GM23248 (cell line): ENCODE measurements around the gene PRDM16. TPM values are rescaled to one million over a fixed set of nuclear protein-coding genes. Genes with fewer than 3 reads are reported as not detected.

ENCODE experiments used
- DNase-seq: peaks from one replicate; pipeline ENCODE4 v3.0.0-alpha.2; 2015
- H2AFZ ChIP-seq: fragments of 200-600 bp; sonication (generic); 2 replicates; pipeline ENCODE4 v1.6.1; 2016; ENCODE audit warnings: antibody characterized with exemption
- H3F3A ChIP-seq: fragments of 200-600 bp; sonication (generic); 2 replicates; pipeline ENCODE4 v1.6.1; 2016; ENCODE audit warnings: mild to moderate bottlenecking, antibody characterized with exemption, mixed run types; ENCODE audit not compliant: insufficient read depth
- H3K27ac ChIP-seq: fragments of 200-600 bp; sonication (generic); 2 replicates; pipeline ENCODE4 v1.5.1; 2016; ENCODE audit warnings: mild to moderate bottlenecking
- H3K27me3 ChIP-seq: fragments of 200-600 bp; sonication (generic); replicated peaks from 2 replicates; pipeline ENCODE4 v1.6.1; 2016; ENCODE audit warnings: mild to moderate bottlenecking; ENCODE audit not compliant: insufficient read depth
- H3K36me3 ChIP-seq: fragments of 200-600 bp; sonication (generic); 2 replicates; pipeline ENCODE4 v1.6.1; 2016; ENCODE audit warnings: low read depth, mild to moderate bottlenecking
- H3K4me1 ChIP-seq: fragments of 200-600 bp; sonication (generic); 2 replicates; pipeline ENCODE4 v1.6.1; 2016; ENCODE audit warnings: mild to moderate bottlenecking; ENCODE audit not compliant: insufficient read depth
- H3K4me2 ChIP-seq: fragments of 200-600 bp; sonication (generic); one replicate; pipeline ENCODE4 v1.6.1; 2016; ENCODE audit warnings: mild to moderate bottlenecking; ENCODE audit not compliant: unreplicated experiment
- H3K4me3 ChIP-seq: fragments of 200-600 bp; sonication (generic); 2 replicates; pipeline ENCODE4 v1.5.1; 2016; ENCODE audit warnings: mild to moderate bottlenecking
- H3K79me2 ChIP-seq: fragments of 200-600 bp; sonication (generic); 2 replicates; pipeline ENCODE4 v1.6.1; 2016; ENCODE audit warnings: mild to moderate bottlenecking; ENCODE audit not compliant: insufficient read depth
- H3K9ac ChIP-seq: fragments of 200-600 bp; sonication (generic); 2 replicates; pipeline ENCODE4 v1.6.1; 2016; ENCODE audit warnings: mild to moderate bottlenecking
- H3K9me2 ChIP-seq: fragments of 200-600 bp; sonication (generic); 2 replicates; pipeline ENCODE4 v1.6.1; 2016; ENCODE audit warnings: mixed run types, mild to moderate bottlenecking, moderate library complexity; ENCODE audit not compliant: insufficient read depth
- H3K9me3 ChIP-seq: fragments of 200-600 bp; sonication (generic); one replicate; pipeline ENCODE4 v1.6.1; 2017; ENCODE audit warnings: low read depth
- H4K20me1 ChIP-seq: fragments of 200-600 bp; sonication (generic); 2 replicates; pipeline ENCODE4 v1.6.0; 2016; ENCODE audit not compliant: insufficient read depth
- EZH2 ChIP-seq: fragments of 200-600 bp; sonication (generic); IDR thresholded peaks from 2 replicates; pipeline ENCODE4 v1.6.1; 2018; ENCODE audit warnings: antibody characterized with exemption, mild to moderate bottlenecking; ENCODE audit not compliant: insufficient read depth, poor library complexity, severe bottlenecking
- EZH2phosphoT487 ChIP-seq: fragments of 200-600 bp; sonication (generic); IDR thresholded peaks from 2 replicates; pipeline ENCODE4 v1.6.1; 2018; ENCODE audit warnings: antibody characterized with exemption, moderate library complexity, mild to moderate bottlenecking, low read depth; ENCODE audit not compliant: insufficient read depth
- WGBS, 2 experiments: methylation state at CpG; one replicate each; pipeline ENCODE4 v1.1.6; 2015 to 2017; ENCODE audit warnings: low lambda C conversion rate in 2 of 2, low coverage in 1 of 2; ENCODE audit errors: missing lambda C conversion rate in 2 of 2; 5-methylcytosine and 5-hydroxymethylcytosine counted together
- in situ Hi-C: fragments of 300-500 bp; cut with MboI; formaldehyde crosslinking; loops from 2 replicates; pipeline ENCODE4 v1.15.0; 2020
- polyA plus RNA-seq: library from polyadenylated mRNA; unstranded; fragments of >200 nt; fragmentation: Nextera tagmentation; extraction: Ambion mirVana; gene quantifications from 2 replicates; pipeline ENCODE4 v1.2.1, GENCODE V29; 2016
- total RNA-seq: library from RNA; depleted of rRNA; stranded (reverse); fragments of >200 nt; shearing (Covaris generic); gene quantifications from 2 replicates; pipeline ENCODE4 v1.2.3, GENCODE V29; 2014

The PRDM16 gene
- total and polyA plus RNA-seq, 2 experiments from 2014 or later, result 0.18 TPM; not detected in 1

- TF ChIP-seq EZH2phosphoT487 (0 out of 2 replicates have a peak, but pooled peaks have one; percentile 32), EZH2 (no peak)
- Histone ChIP-seq H3K4me3 (no peak overlapping the region), H3K9me2 (no peaks in the 10 kb centered on the region), H4K20me1 (no peaks in the 10 kb centered on the region), H3K79me2 (no peaks in the 10 kb centered on the region), H3K27ac (no peak overlapping the region), H3K9ac (no peak overlapping the region), H3K4me2 (no peak overlapping the region), H3K4me1 (no peaks in the 10 kb centered on the region), H2AFZ (no peak overlapping the region), H3F3A (no peaks in the 10 kb centered on the region), H3K9me3 (no peaks in the 10 kb centered on the region), H3K27me3 (peaks cover 49% of the 10 kb centered on the region), H3K36me3 (no peaks in the 10 kb centered on the region)
- WGBS, 2 experiments, result 3 to 5% methylated on average over 47 to 54 of the region's 55 CpGs
- no peak for DNase-seq
- in situ Hi-C loops, result no loop called here
These were observed 178.6 kb downstream of the PRDM16 start for GRCh38 chr1:3247521-3248121.

- Histone ChIP-seq H3K79me2 (no peaks in the 10 kb centered on the region), H3K4me1 (no peaks in the 10 kb centered on the region), H3K4me3 (no peak overlapping the region), H4K20me1 (no peaks in the 10 kb centered on the region), H2AFZ (no peak overlapping the region), H3K36me3 (no peaks in the 10 kb centered on the region), H3K27ac (no peak overlapping the region), H3K9ac (no peak overlapping the region), H3K9me3 (no peaks in the 10 kb centered on the region), H3K4me2 (no peak overlapping the region), H3F3A (no peaks in the 10 kb centered on the region), H3K27me3 (peaks cover 49% of the 10 kb centered on the region), H3K9me2 (no peaks in the 10 kb centered on the region)
- WGBS, 2 experiments, result 8 to 9% methylated on average over 32 to 34 of the region's 34 CpGs
- TF ChIP-seq EZH2phosphoT487 (no peak), EZH2 (peak; percentile 60)
- in situ Hi-C loops, result no loop called here
- no peak for DNase-seq
These were observed 179.4 kb downstream of the PRDM16 start for GRCh38 chr1:3248155-3249141.

- TF ChIP-seq EZH2 (no peak), EZH2phosphoT487 (no peak)
- in situ Hi-C loops, result no loop called here
- H3K9me3 ChIP-seq, result no peaks in the 10 kb centered on the region
- no peak overlapping the region for H3K4me2 ChIP-seq
- no peak overlapping the region for H3K9ac ChIP-seq
- no peaks in the 10 kb centered on the region for H3K4me1 ChIP-seq
- no peak overlapping the region for H2AFZ ChIP-seq
- no peak overlapping the region for H3K27ac ChIP-seq
- H3F3A ChIP-seq, result no peaks in the 10 kb centered on the region
- H3K27me3 ChIP-seq, result peaks cover 49% of the 10 kb centered on the region
- WGBS, 2 experiments, result 26 to 40% methylated on average over 8 to 9 of the region's 9 CpGs
- H3K4me3 ChIP-seq, result no peak overlapping the region
- no peaks in the 10 kb centered on the region for H3K79me2 ChIP-seq
- DNase-seq, result no peak
- H4K20me1 ChIP-seq, result no peaks in the 10 kb centered on the region
- no peaks in the 10 kb centered on the region for H3K9me2 ChIP-seq
- H3K36me3 ChIP-seq, result no peaks in the 10 kb centered on the region
These were observed 180.2 kb downstream of the PRDM16 start for GRCh38 chr1:3249231-3249630.

- 15 to 16% methylated on average over 31 of the region's 31 CpGs for WGBS, 2 experiments
- Histone ChIP-seq H3K27me3 (peaks cover 49% of the 10 kb centered on the region), H3K27ac (no peak overlapping the region), H3K9me2 (no peaks in the 10 kb centered on the region), H2AFZ (no peak overlapping the region), H3K36me3 (no peaks in the 10 kb centered on the region), H3K9me3 (no peaks in the 10 kb centered on the region), H3K4me1 (no peaks in the 10 kb centered on the region), H3K4me3 (no peak overlapping the region), H3K9ac (no peak overlapping the region), H3K79me2 (no peaks in the 10 kb centered on the region), H4K20me1 (no peaks in the 10 kb centered on the region), H3K4me2 (no peak overlapping the region), H3F3A (no peaks in the 10 kb centered on the region)
- no peak for DNase-seq
- no peak for TF ChIP-seq EZH2phosphoT487
- TF ChIP-seq EZH2, result no peak
- in situ Hi-C loops, result no loop called here
These were observed 180.9 kb downstream of the PRDM16 start for GRCh38 chr1:3249631-3250501.
